SU-DHL-6 (cell line): ENCODE data around the gene TAF12.
"Not testable (repeated sequence)": the region's sequence is repeated elsewhere in the genome, so short reads cannot be mapped to it uniquely, and the experiment has no call there.

Experiments
- H2AFZ ChIP-seq: fragments of 200-600 bp; sonication (generic); 2 replicates; pipeline ENCODE4 v1.6.1; 2014; ENCODE audit warnings: low read depth, mild to moderate bottlenecking, moderate library complexity, mixed read lengths, antibody characterized with exemption, low read length; ENCODE audit not compliant: severe bottlenecking
- H3F3A ChIP-seq: fragments of 200-600 bp; shearing (Covaris generic); 2 replicates; pipeline ENCODE4 v1.6.0; 2016; ENCODE audit warnings: antibody characterized with exemption, mild to moderate bottlenecking; ENCODE audit not compliant: insufficient read depth
- H3K27ac ChIP-seq: fragments of 200-600 bp; sonication (generic); 2 replicates; pipeline ENCODE4 v1.5.1; 2016; ENCODE audit warnings: low read depth, mild to moderate bottlenecking, low read length, moderate library complexity, mixed read lengths
- H3K27me3 ChIP-seq: fragments of 200-600 bp; sonication (generic), shearing (Covaris generic); 2 replicates; pipeline ENCODE4 v1.6.0; 2014; ENCODE audit warnings: mild to moderate bottlenecking, low read length
- H3K36me3 ChIP-seq: fragments of 200-600 bp; sonication (generic); 2 replicates; pipeline ENCODE4 v1.6.1; 2014; ENCODE audit warnings: mild to moderate bottlenecking, low read length, mixed read lengths
- H3K4me2 ChIP-seq: fragments of 300-600, 200-600 bp; shearing (Covaris generic), sonication (generic); 2 replicates; pipeline ENCODE4 v1.6.0; 2014; ENCODE audit warnings: low read length, low read depth, mild to moderate bottlenecking; ENCODE audit not compliant: poor library complexity, severe bottlenecking
- H3K4me3 ChIP-seq: fragments of 200-600 bp; sonication (generic); 2 replicates; pipeline ENCODE4 v1.5.1; 2014; ENCODE audit warnings: antibody characterized with exemption, low read length, mild to moderate bottlenecking, mixed read lengths; ENCODE audit not compliant: insufficient read depth, poor library complexity, severe bottlenecking
- H3K79me2 ChIP-seq: fragments of 200-600 bp; sonication (generic); 2 replicates; pipeline ENCODE4 v1.6.1; 2014; ENCODE audit warnings: mild to moderate bottlenecking, low read length, moderate library complexity; ENCODE audit not compliant: insufficient read depth
- H3K9ac ChIP-seq: fragments of 200-600 bp; sonication (generic); 2 replicates; pipeline ENCODE4 v1.7.0; 2014; ENCODE audit warnings: mild to moderate bottlenecking, low read length
- H3K9me2 ChIP-seq: fragments of 200-600 bp; sonication (generic); replicated peaks from 2 replicates; pipeline ENCODE4 v1.6.1; 2014; ENCODE audit warnings: low read length; ENCODE audit not compliant: insufficient read depth
- H3K9me3 ChIP-seq: fragments of 200-600 bp; sonication (generic); 2 replicates; pipeline ENCODE4 v1.6.1; 2014; ENCODE audit warnings: low read length, mixed read lengths; ENCODE audit not compliant: insufficient read depth
- H4K20me1 ChIP-seq: fragments of 200-600 bp; sonication (generic); 2 replicates; pipeline ENCODE4 v1.6.1; 2014; ENCODE audit warnings: low read depth, mild to moderate bottlenecking, antibody characterized with exemption, low read length, moderate library complexity, mixed read lengths
- CTCF ChIP-seq: fragments of 200-600 bp; sonication (generic); IDR thresholded peaks from one replicate; pipeline ENCODE4 v1.5.1; 2017; ENCODE audit warnings: antibody characterized with exemption, mild to moderate bottlenecking, low read length, moderate library complexity; ENCODE audit not compliant: insufficient read depth, poor library complexity, severe bottlenecking
- EZH2phosphoT487 ChIP-seq: fragments of 200-600 bp; sonication (generic), shearing (Covaris generic); conservative IDR thresholded peaks from 2 replicates; pipeline ENCODE4 v1.6.1; 2018; ENCODE audit warnings: mild to moderate bottlenecking, antibody characterized with exemption, low read length, moderate library complexity, mixed read lengths

Gene TAF12

GRCh38 chr1:28663871-28664470 lies 21.1 kb upstream of the TAF12 start:
- H3F3A ChIP-seq: peaks cover 8% of the 10 kb centered on the region; the same call in 1 of the 2 replicates
- no peak overlapping the region for H3K9ac ChIP-seq
- no peaks in the 10 kb centered on the region for H4K20me1 ChIP-seq
- H3K4me2 ChIP-seq: no peak overlapping the region
- H2AFZ ChIP-seq: no peak overlapping the region
- no peaks in the 10 kb centered on the region for H3K36me3 ChIP-seq
- H3K4me3 ChIP-seq: no peak overlapping the region
- H3K79me2 ChIP-seq: no peaks in the 10 kb centered on the region
- H3K9me2 ChIP-seq: no peaks in the 10 kb centered on the region
- no peak overlapping the region for H3K27ac ChIP-seq
- no peak for TF ChIP-seq EZH2phosphoT487
- TF ChIP-seq CTCF: no peak
- no peaks in the 10 kb centered on the region for H3K27me3 ChIP-seq
- no peaks in the 10 kb centered on the region for H3K9me3 ChIP-seq

- H3K9ac ChIP-seq: no peak overlapping the region
- no peak overlapping the region for H3K4me2 ChIP-seq
- H4K20me1 ChIP-seq: no peaks in the 10 kb centered on the region
These were observed 13.5 kb upstream of the TAF12 start for GRCh38 chr1:28656335-28656734.

GRCh38 chr1:28655448-28656311 lies 12.8 kb upstream of the TAF12 start:
- not testable (repeated sequence) for H3K9ac ChIP-seq, H3K4me3 ChIP-seq, H4K20me1 ChIP-seq, H3K27me3 ChIP-seq, H2AFZ ChIP-seq, H3K4me2 ChIP-seq, H3K9me3 ChIP-seq, H3K79me2 ChIP-seq, H3K9me2 ChIP-seq, H3K27ac ChIP-seq, H3F3A ChIP-seq, H3K36me3 ChIP-seq

More at GRCh38 chr1:28656335-28656734, 13.5 kb upstream of the TAF12 start:
- H3K79me2 ChIP-seq: no peaks in the 10 kb centered on the region
- no peaks in the 10 kb centered on the region for H3K36me3 ChIP-seq
- no peaks in the 10 kb centered on the region for H3F3A ChIP-seq
- H3K27me3 ChIP-seq: no peaks in the 10 kb centered on the region
- H3K27ac ChIP-seq: no peak overlapping the region
- TF ChIP-seq EZH2phosphoT487 (no peak), CTCF (no peak)
- H3K9me3 ChIP-seq: no peaks in the 10 kb centered on the region
- H3K9me2 ChIP-seq: no peaks in the 10 kb centered on the region
- H3K4me3 ChIP-seq: no peak overlapping the region
- no peak overlapping the region for H2AFZ ChIP-seq

- H3K4me3 ChIP-seq, H2AFZ ChIP-seq, H3K9ac ChIP-seq, H3K27ac ChIP-seq, H3K4me2 ChIP-seq, H3K36me3 ChIP-seq, H4K20me1 ChIP-seq, H3K9me3 ChIP-seq, H3K27me3 ChIP-seq, H3K9me2 ChIP-seq, H3K79me2 ChIP-seq: not testable (repeated sequence)
- H3F3A ChIP-seq: peaks cover 18% of the 10 kb centered on the region
These were observed 11.0 kb upstream of the TAF12 start for GRCh38 chr1:28653870-28654269.

- H3K9me3 ChIP-seq, H3K27ac ChIP-seq, H3K79me2 ChIP-seq, H3K9me2 ChIP-seq, H2AFZ ChIP-seq, H3K4me2 ChIP-seq, H3K9ac ChIP-seq, H4K20me1 ChIP-seq, H3K27me3 ChIP-seq, H3K36me3 ChIP-seq, H3K4me3 ChIP-seq: not testable (repeated sequence)
- peaks cover 22% of the 10 kb centered on the region for H3F3A ChIP-seq
These were observed 10.2 kb upstream of the TAF12 start for GRCh38 chr1:28653063-28653462.
